ENCODE data around the gene RAC3. TPM values are rescaled to one million over a fixed set of nuclear protein-coding genes. Genes with fewer than 3 reads are reported as not detected.

RAC3 gene
- total and polyA plus RNA-seq, 9 of the 15 experiments (the other 6 are each of a cell fraction or from before 2014, with no cell fraction given): 0.23 to 292 (median 118) TPM

GRCh38 chr17:82021900-82022309 is 9.6 kb upstream of the RAC3 start (continued):
- TF ChIP-seq TFAP4 (CRISPR knock-in tag; IDR thresholded peaks at IDR 0.05; ENCODE audit: borderline replicate concordance): no peak
- peak; percentile 34; the same call in 1 of the 2 replicates for TF ChIP-seq LCOR (CRISPR knock-in tag; IDR thresholded peaks at IDR 0.05)
- 0 out of 2 replicates have a peak, but pooled peaks have one; percentile 12 for TF ChIP-seq GATA2 (CRISPR knock-in tag; IDR thresholded peaks at IDR 0.05)
- TF ChIP-seq, protein P1, sequence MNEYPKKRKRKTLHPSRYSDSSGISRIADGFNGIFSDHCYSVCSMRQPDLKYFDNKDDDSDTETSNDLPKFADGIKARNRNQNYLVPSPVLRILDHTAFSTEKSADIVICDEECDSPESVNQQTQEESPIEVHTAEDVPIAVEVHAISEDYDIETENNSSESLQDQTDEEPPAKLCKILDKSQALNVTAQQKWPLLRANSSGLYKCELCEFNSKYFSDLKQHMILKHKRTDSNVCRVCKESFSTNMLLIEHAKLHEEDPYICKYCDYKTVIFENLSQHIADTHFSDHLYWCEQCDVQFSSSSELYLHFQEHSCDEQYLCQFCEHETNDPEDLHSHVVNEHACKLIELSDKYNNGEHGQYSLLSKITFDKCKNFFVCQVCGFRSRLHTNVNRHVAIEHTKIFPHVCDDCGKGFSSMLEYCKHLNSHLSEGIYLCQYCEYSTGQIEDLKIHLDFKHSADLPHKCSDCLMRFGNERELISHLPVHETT (CRISPR knock-in tag; conservative IDR thresholded peaks at IDR 0.05 in 1 of 2, IDR thresholded peaks at IDR 0.05 in 1 of 2): 0 out of 4 replicates have a peak, but pooled peaks of 1 of the 2 experiments have one; percentile 42
- peak; percentile 77; the same call in 1 of the 2 replicates for TF ChIP-seq ZBTB7A (IDR thresholded peaks at IDR 0.05; ENCODE audit: borderline replicate concordance, control insufficient read depth, low read depth, low read length)
- TF ChIP-seq ARID1B (IDR thresholded peaks at IDR 0.05): 0 out of 2 replicates have a peak, but pooled peaks have one; percentile 56
- peak; percentile 30 for TF ChIP-seq CHD4 (IDR thresholded peaks at IDR 0.05; ENCODE audit: insufficient read depth, insufficient replicate concordance, low read depth, low read length, poor library complexity, severe bottlenecking)
- TF ChIP-seq PHF21A (IDR thresholded peaks at IDR 0.05; ENCODE audit: borderline replicate concordance, low read depth): no peak
- TF ChIP-seq POLR2AphosphoS5 (IDR thresholded peaks at IDR 0.05; ENCODE audit: control insufficient read depth, insufficient read depth, low read depth, low read length): peak; percentile 37; the same call in 1 of the 2 replicates
- peak; percentile 34 for TF ChIP-seq TAF1 (IDR thresholded peaks at IDR 0.05; ENCODE audit: control insufficient read depth, extremely low read depth, insufficient read depth, low read length, severe bottlenecking)
- peak; percentile 58; the same call in 1 of the 2 replicates for TF ChIP-seq KAT7 (CRISPR knock-in tag; IDR thresholded peaks at IDR 0.05; ENCODE audit: borderline replicate concordance)
- TF ChIP-seq HDAC3 (IDR thresholded peaks at IDR 0.05; ENCODE audit: borderline replicate concordance, partially characterized antibody): no peak
- TF ChIP-seq, protein P2, sequence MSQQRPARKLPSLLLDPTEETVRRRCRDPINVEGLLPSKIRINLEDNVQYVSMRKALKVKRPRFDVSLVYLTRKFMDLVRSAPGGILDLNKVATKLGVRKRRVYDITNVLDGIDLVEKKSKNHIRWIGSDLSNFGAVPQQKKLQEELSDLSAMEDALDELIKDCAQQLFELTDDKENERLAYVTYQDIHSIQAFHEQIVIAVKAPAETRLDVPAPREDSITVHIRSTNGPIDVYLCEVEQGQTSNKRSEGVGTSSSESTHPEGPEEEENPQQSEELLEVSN (IDR thresholded peaks at IDR 0.05; ENCODE audit: borderline replicate concordance in 1 of 2, extremely low read depth in 1 of 2, insufficient read depth in 1 of 2, insufficient read length in 1 of 2, low read depth in 1 of 2, low read length in 1 of 2, poor library complexity in 1 of 2, severe bottlenecking in 1 of 2): peak in 1 of 2 experiments; percentile 20
- peak; percentile 38 for TF ChIP-seq RBM39 (optimal IDR thresholded peaks at IDR 0.05; ENCODE audit: low read depth, low read length)
- TF ChIP-seq CXXC5 (CRISPR knock-in tag; IDR thresholded peaks at IDR 0.05): peak; percentile 22; the same call in 1 of the 2 replicates
- 0 out of 2 replicates have a peak, but pooled peaks have one; percentile 17 for TF ChIP-seq ATF6 (CRISPR knock-in tag; IDR thresholded peaks at IDR 0.05)

Measured in K562 (cell line).